MM.1S (cell line): ENCODE measurements around the gene EFCAB7.
A peak's percentile ranks its signal among the peaks of the same experiment; 100 is the strongest.

Experiments used
- DNase-seq: peaks from one replicate; pipeline ENCODE4 v3.0.0-alpha.2; 2015
- H2AFZ ChIP-seq: fragments of 300-600 bp; sonication (generic); 2 replicates; pipeline ENCODE4 v1.6.0; 2016; ENCODE audit warnings: antibody characterized with exemption, low read length
- H3F3A ChIP-seq: fragments of 300-600 bp; sonication (generic); 2 replicates; pipeline ENCODE4 v1.6.1; 2016; ENCODE audit warnings: mild to moderate bottlenecking, antibody characterized with exemption, low read length, moderate library complexity, mixed read lengths; ENCODE audit not compliant: insufficient read depth
- H3K27ac ChIP-seq: fragments of 300-600 bp; sonication (generic); 2 replicates; pipeline ENCODE4 v1.5.1; 2016; ENCODE audit warnings: mild to moderate bottlenecking, low read length
- H3K27me3 ChIP-seq: fragments of 300-600 bp; sonication (generic); replicated peaks from 2 replicates; pipeline ENCODE4 v1.6.0; 2016; ENCODE audit warnings: low read length; ENCODE audit not compliant: insufficient read depth
- H3K36me3 ChIP-seq: fragments of 300-600 bp; sonication (generic); replicated peaks from 2 replicates; pipeline ENCODE4 v1.6.1; 2016; ENCODE audit warnings: mild to moderate bottlenecking, low read length, mixed read lengths; ENCODE audit not compliant: insufficient read depth
- H3K4me1 ChIP-seq: fragments of 300-600 bp; sonication (generic); 2 replicates; pipeline ENCODE4 v1.6.1; 2016; ENCODE audit warnings: low read length, mixed read lengths
- H3K4me2 ChIP-seq: fragments of 300-600 bp; sonication (generic); 2 replicates; pipeline ENCODE4 v1.6.0; 2016; ENCODE audit warnings: low read depth, low read length
- H3K4me3 ChIP-seq: fragments of 300-600 bp; sonication (generic); 2 replicates; pipeline ENCODE4 v1.5.1; 2016; ENCODE audit warnings: low read length, mixed read lengths
- H3K79me2 ChIP-seq: fragments of 300-600 bp; sonication (generic); 2 replicates; pipeline ENCODE4 v1.6.1; 2016; ENCODE audit warnings: mixed run types, low read length, mixed read lengths
- H3K9ac ChIP-seq: fragments of 300-600 bp; sonication (generic); 2 replicates; pipeline ENCODE4 v1.6.1; 2016; ENCODE audit warnings: low read length, mixed read lengths
- H3K9me2 ChIP-seq: fragments of 300-600 bp; sonication (generic); replicated peaks from 2 replicates; pipeline ENCODE4 v1.6.1; 2016; ENCODE audit warnings: mild to moderate bottlenecking, low read length, mixed read lengths; ENCODE audit not compliant: insufficient read depth
- H3K9me3 ChIP-seq: fragments of 300-600 bp; sonication (generic); replicated peaks from 2 replicates; pipeline ENCODE4 v1.6.1; 2016; ENCODE audit warnings: mild to moderate bottlenecking, low read length, mixed read lengths; ENCODE audit not compliant: insufficient read depth
- H4K20me1 ChIP-seq: fragments of 300-600 bp; sonication (generic); 2 replicates; pipeline ENCODE4 v1.6.1; 2016; ENCODE audit warnings: mild to moderate bottlenecking, low read length, moderate library complexity, mixed read lengths; ENCODE audit not compliant: insufficient read depth
- EZH2 ChIP-seq: fragments of 300-600 bp; sonication (generic); optimal IDR thresholded peaks from 2 replicates; pipeline ENCODE3; 2017; ENCODE audit warnings: low read depth, mild to moderate bottlenecking, antibody characterized with exemption, low read length, mixed read lengths
- EZH2phosphoT487 ChIP-seq: fragments of 300-600 bp; sonication (generic); IDR thresholded peaks from 2 replicates; pipeline ENCODE4 v1.6.1; 2018; ENCODE audit warnings: antibody characterized with exemption, low read length
- TF ChIP-seq, protein P1 (sequence below): fragments of 300-600 bp; sonication (generic); IDR thresholded peaks from 2 replicates; pipeline ENCODE4 v1.5.1; 2016; ENCODE audit warnings: antibody characterized with exemption, low read length, mixed read lengths

EFCAB7 gene

GRCh38 chr1:63612971-63613370, 89.6 kb downstream of the EFCAB7 start:
- TF ChIP-seq, protein P1, sequence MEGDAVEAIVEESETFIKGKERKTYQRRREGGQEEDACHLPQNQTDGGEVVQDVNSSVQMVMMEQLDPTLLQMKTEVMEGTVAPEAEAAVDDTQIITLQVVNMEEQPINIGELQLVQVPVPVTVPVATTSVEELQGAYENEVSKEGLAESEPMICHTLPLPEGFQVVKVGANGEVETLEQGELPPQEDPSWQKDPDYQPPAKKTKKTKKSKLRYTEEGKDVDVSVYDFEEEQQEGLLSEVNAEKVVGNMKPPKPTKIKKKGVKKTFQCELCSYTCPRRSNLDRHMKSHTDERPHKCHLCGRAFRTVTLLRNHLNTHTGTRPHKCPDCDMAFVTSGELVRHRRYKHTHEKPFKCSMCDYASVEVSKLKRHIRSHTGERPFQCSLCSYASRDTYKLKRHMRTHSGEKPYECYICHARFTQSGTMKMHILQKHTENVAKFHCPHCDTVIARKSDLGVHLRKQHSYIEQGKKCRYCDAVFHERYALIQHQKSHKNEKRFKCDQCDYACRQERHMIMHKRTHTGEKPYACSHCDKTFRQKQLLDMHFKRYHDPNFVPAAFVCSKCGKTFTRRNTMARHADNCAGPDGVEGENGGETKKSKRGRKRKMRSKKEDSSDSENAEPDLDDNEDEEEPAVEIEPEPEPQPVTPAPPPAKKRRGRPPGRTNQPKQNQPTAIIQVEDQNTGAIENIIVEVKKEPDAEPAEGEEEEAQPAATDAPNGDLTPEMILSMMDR, result no peak
- TF ChIP-seq EZH2phosphoT487 (no peak), EZH2 (no peak)
- no peaks in the 10 kb centered on the region for H3K27me3 ChIP-seq
- no peaks in the 10 kb centered on the region for H4K20me1 ChIP-seq
- no peaks in the 10 kb centered on the region for H3K9me3 ChIP-seq
- H3K9ac ChIP-seq, result no peak overlapping the region
- no peak overlapping the region for H3K4me3 ChIP-seq
- H3K79me2 ChIP-seq, result no peaks in the 10 kb centered on the region; the same call in 1 of the 2 replicates
- H3K36me3 ChIP-seq, result no peaks in the 10 kb centered on the region
- DNase-seq, result no peak
- H3F3A ChIP-seq, result no peaks in the 10 kb centered on the region
- no peak overlapping the region for H2AFZ ChIP-seq
- H3K27ac ChIP-seq, result no peak overlapping the region
- H3K9me2 ChIP-seq, result no peaks in the 10 kb centered on the region
- H3K4me1 ChIP-seq, result no peaks in the 10 kb centered on the region
- no peak overlapping the region for H3K4me2 ChIP-seq

- Histone ChIP-seq H3K27me3 (no peaks in the 10 kb centered on the region), H2AFZ (no peak overlapping the region)
- peak; percentile 68 for DNase-seq
Observed at GRCh38 chr1:63615768-63616420, 92.6 kb downstream of the EFCAB7 start.

GRCh38 chr1:63617450-63617849, 94.1 kb downstream of the EFCAB7 start:
- Histone ChIP-seq H3K27me3 (no peaks in the 10 kb centered on the region), H3K36me3 (no peaks in the 10 kb centered on the region), H3K27ac (no peak overlapping the region), H3K79me2 (no peaks in the 10 kb centered on the region), H3K4me3 (no peak overlapping the region), H3K9me3 (no peaks in the 10 kb centered on the region), H3K4me1 (no peaks in the 10 kb centered on the region), H4K20me1 (no peaks in the 10 kb centered on the region), H3K9ac (no peak overlapping the region), H3K9me2 (no peaks in the 10 kb centered on the region), H3F3A (no peaks in the 10 kb centered on the region), H3K4me2 (no peak overlapping the region), H2AFZ (no peak overlapping the region)
- TF ChIP-seq, protein P1, result no peak
- no peak for TF ChIP-seq EZH2
- no peak for DNase-seq

More at GRCh38 chr1:63615768-63616420, 92.6 kb downstream of the EFCAB7 start:
- no peaks in the 10 kb centered on the region for H3K9me3 ChIP-seq
- H3K36me3 ChIP-seq, result no peaks in the 10 kb centered on the region
- no peaks in the 10 kb centered on the region for H3K4me1 ChIP-seq
- no peak for TF ChIP-seq EZH2
- TF ChIP-seq, protein P1, result peak; percentile 70
- H3F3A ChIP-seq, result no peaks in the 10 kb centered on the region
- no peak overlapping the region for H3K9ac ChIP-seq
- H4K20me1 ChIP-seq, result no peaks in the 10 kb centered on the region
- H3K9me2 ChIP-seq, result no peaks in the 10 kb centered on the region
- no peaks in the 10 kb centered on the region for H3K79me2 ChIP-seq
- H3K4me3 ChIP-seq, result no peak overlapping the region
- no peak overlapping the region for H3K4me2 ChIP-seq
- H3K27ac ChIP-seq, result no peak overlapping the region
